Inferior parietal cortex (tissue), 1 donor: ENCODE data around the gene ZNF665.
"Not testable (repeated sequence)": the region's sequence is repeated elsewhere in the genome, so short reads cannot be mapped to it uniquely, and the experiment has no call there.

Source experiments
- DNase-seq: peaks from one replicate; pipeline ENCODE4 v3.0.0-alpha.2; 2016; ENCODE audit errors: extremely low spot score

The ZNF665 gene

GRCh38 chr19:53157626-53158025 lies 35.5 kb downstream of the ZNF665 start:
- DNase-seq: no peak

- no peak for DNase-seq
Measured at GRCh38 chr19:53156850-53157249, 36.3 kb downstream of the ZNF665 start.

- DNase-seq: no peak
Measured at GRCh38 chr19:53147645-53148044, 45.5 kb downstream of the ZNF665 start.

- no peak for DNase-seq
Measured at GRCh38 chr19:53140351-53140750, 52.8 kb downstream of the ZNF665 start.

GRCh38 chr19:53136432-53136831 lies 56.7 kb downstream of the ZNF665 start:
- DNase-seq: no peak

GRCh38 chr19:53132141-53132991 lies 60.8 kb downstream of the ZNF665 start, which contains the start of gene ZNF415:
Gene ZNF415, minus strand, starts transcription at chr19:53132910. Its CDS starts 10,234 bp downstream, at chr19:53122676.
- DNase-seq: peak; percentile 93

GRCh38 chr19:53131727-53132126 lies 61.4 kb downstream of the ZNF665 start:
- no peak for DNase-seq

GRCh38 chr19:53131085-53131590 lies 62.0 kb downstream of the ZNF665 start:
- DNase-seq: no peak

- no peak for DNase-seq
Measured at GRCh38 chr19:53130506-53130905, 62.7 kb downstream of the ZNF665 start.

GRCh38 chr19:53126733-53127526 lies 66.2 kb downstream of the ZNF665 start:
- not testable (repeated sequence) for DNase-seq

GRCh38 chr19:53123400-53123799 lies 69.8 kb downstream of the ZNF665 start:
- no peak for DNase-seq
